Brain microvascular endothelial cell (primary cell): ENCODE results near the gene FBXL3.
"Not testable (repeated sequence)": the region's sequence is repeated elsewhere in the genome, so short reads cannot be mapped to it uniquely, and the experiment has no call there.

Experiments used
- DNase-seq: peaks from one replicate; pipeline ENCODE4 v3.0.0-alpha.2; 2020
- H3K27ac ChIP-seq: fragments of 250-450 bp; sonication (Bioruptor Pico); 2 replicates; pipeline ENCODE4 v1.5.1; 2020; ENCODE audit warnings: mild to moderate bottlenecking, moderate library complexity
- H3K27me3 ChIP-seq: fragments of 250-450 bp; sonication (Bioruptor Pico); replicated peaks from 2 replicates; pipeline ENCODE4 v1.5.1; 2020; ENCODE audit warnings: mild to moderate bottlenecking
- H3K36me3 ChIP-seq: fragments of 250-450 bp; sonication (Bioruptor Pico); replicated peaks from 2 replicates; pipeline ENCODE4 v1.5.1; 2020; ENCODE audit warnings: mild to moderate bottlenecking
- H3K4me3 ChIP-seq: 2 replicates; pipeline ENCODE4 v1.5.1; 2011; ENCODE audit warnings: low read depth, mild to moderate bottlenecking, control low read depth, low read length, moderate library complexity
- CTCF ChIP-seq: IDR thresholded peaks from 2 replicates; pipeline ENCODE4 v1.5.1; 2011; ENCODE audit warnings: low read depth, mild to moderate bottlenecking, moderate library complexity, low read length, control low read depth, inconsistent platforms; ENCODE audit errors: missing control alignments
- in situ Hi-C: cut with HindIII; loops from 2 replicates; pipeline ENCODE4 v1.10.0; 2017; ENCODE audit warnings: low sequenced_read_pairs, low pct_ligation_motif_present

The FBXL3 gene

GRCh38 chr13:76968041-76968440 lies 58.9 kb downstream of the FBXL3 start:
- Histone ChIP-seq H3K36me3 (no peaks in the 10 kb centered on the region), H3K27me3 (no peaks in the 10 kb centered on the region), H3K4me3 (no peak overlapping the region), H3K27ac (no peak overlapping the region)
- no peak for DNase-seq
- in situ Hi-C loops: no loop called here
- no peak for TF ChIP-seq CTCF

GRCh38 chr13:76967031-76967430 lies 59.9 kb downstream of the FBXL3 start:
- TF ChIP-seq CTCF: no peak
- no peak for DNase-seq
- Histone ChIP-seq H3K27me3 (no peaks in the 10 kb centered on the region), H3K27ac (no peak overlapping the region), H3K4me3 (no peak overlapping the region), H3K36me3 (no peaks in the 10 kb centered on the region)
- in situ Hi-C loops: no loop called here

- Histone ChIP-seq H3K36me3 (no peaks in the 10 kb centered on the region), H3K27me3 (no peaks in the 10 kb centered on the region), H3K27ac (no peak overlapping the region), H3K4me3 (no peak overlapping the region)
- in situ Hi-C loops: no loop called here
- peak; percentile 62 for DNase-seq
- TF ChIP-seq CTCF: no peak
Observed at GRCh38 chr13:76965759-76966421, 61.1 kb downstream of the FBXL3 start.

GRCh38 chr13:76959734-76960133 lies 67.2 kb downstream of the FBXL3 start:
- H3K27me3 ChIP-seq, DNase-seq, H3K4me3 ChIP-seq, H3K36me3 ChIP-seq, H3K27ac ChIP-seq, in situ Hi-C loops: not testable (repeated sequence)

- DNase-seq: no peak
- Histone ChIP-seq H3K27me3 (no peaks in the 10 kb centered on the region), H3K36me3 (no peaks in the 10 kb centered on the region), H3K4me3 (no peak overlapping the region), H3K27ac (no peak overlapping the region)
- in situ Hi-C loops: no loop called here
- no peak for TF ChIP-seq CTCF
Observed at GRCh38 chr13:76958841-76959432, 68.0 kb downstream of the FBXL3 start.

- in situ Hi-C loops: no loop called here
- no peak overlapping the region for H3K4me3 ChIP-seq
- no peak for TF ChIP-seq CTCF
- H3K27ac ChIP-seq: no peak overlapping the region
- no peaks in the 10 kb centered on the region for H3K27me3 ChIP-seq
- no peak for DNase-seq
- H3K36me3 ChIP-seq: no peaks in the 10 kb centered on the region
Observed at GRCh38 chr13:76955661-76956060, 71.3 kb downstream of the FBXL3 start.
